Spleen (tissue), 7 donors: ENCODE data around the gene WNT6.

Experiments
- POLR2A ChIP-seq, 3 donors: fragments of 450-650 bp; IDR thresholded peaks; one replicate each; pipeline ENCODE4 v1.5.1; 2017; ENCODE audit warnings: antibody characterized with exemption in 3 of 3, mild to moderate bottlenecking in 1 of 3
- POLR2AphosphoS5 ChIP-seq, 3 donors: sonication (generic); formaldehyde crosslinking; IDR thresholded peaks; one replicate each; pipeline ENCODE4 v1.5.1; 2017; ENCODE audit warnings: antibody characterized with exemption in 3 of 3
- TF ChIP-seq, protein P1 (sequence below), 11 experiments: fragments of 200-600 bp in 7 of 11; fragments of 450-650 bp in 4 of 11; sonication (generic) in 4 of 11; IDR thresholded peaks in 8 of 11; conservative IDR thresholded peaks in 3 of 11; 1 replicate in 7 of 11; 2 replicates in 4 of 11; pipeline versions ENCODE4 v1.4.0 to v1.8.0; 2016 to 2021; ENCODE audit warnings: antibody characterized with exemption in 11 of 11, inconsistent platforms in 4 of 11, mild to moderate bottlenecking in 1 of 11
- donor health status: DM: no; HTN: no; CAD: no; lungs with moderate emphysema.
- donor health status: DM: no; HTN: no; CAD: no.
- donor health status: DM: no; HTN: no; CAD: no.

DNA sequence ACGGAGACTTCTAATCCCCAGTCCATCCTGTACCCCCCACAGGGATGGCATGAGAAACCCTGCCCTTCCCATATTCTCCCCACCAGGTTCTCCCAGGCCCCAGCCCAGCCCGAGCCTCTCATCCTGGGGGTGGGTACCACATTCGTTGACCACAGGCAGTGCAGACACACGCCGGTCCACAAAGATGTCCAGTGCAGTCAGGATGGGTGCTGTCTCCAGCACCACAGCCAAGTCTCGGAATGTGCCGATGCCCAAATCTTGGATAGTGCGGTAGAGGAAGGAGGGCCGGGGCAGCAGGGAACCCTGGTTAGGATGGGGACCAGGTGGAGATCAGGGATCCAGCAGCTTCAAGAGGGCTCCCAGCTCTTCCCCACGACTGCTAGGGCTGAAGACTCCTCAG is 32.8 kb upstream of the WNT6 start:
- TF ChIP-seq, protein P1, sequence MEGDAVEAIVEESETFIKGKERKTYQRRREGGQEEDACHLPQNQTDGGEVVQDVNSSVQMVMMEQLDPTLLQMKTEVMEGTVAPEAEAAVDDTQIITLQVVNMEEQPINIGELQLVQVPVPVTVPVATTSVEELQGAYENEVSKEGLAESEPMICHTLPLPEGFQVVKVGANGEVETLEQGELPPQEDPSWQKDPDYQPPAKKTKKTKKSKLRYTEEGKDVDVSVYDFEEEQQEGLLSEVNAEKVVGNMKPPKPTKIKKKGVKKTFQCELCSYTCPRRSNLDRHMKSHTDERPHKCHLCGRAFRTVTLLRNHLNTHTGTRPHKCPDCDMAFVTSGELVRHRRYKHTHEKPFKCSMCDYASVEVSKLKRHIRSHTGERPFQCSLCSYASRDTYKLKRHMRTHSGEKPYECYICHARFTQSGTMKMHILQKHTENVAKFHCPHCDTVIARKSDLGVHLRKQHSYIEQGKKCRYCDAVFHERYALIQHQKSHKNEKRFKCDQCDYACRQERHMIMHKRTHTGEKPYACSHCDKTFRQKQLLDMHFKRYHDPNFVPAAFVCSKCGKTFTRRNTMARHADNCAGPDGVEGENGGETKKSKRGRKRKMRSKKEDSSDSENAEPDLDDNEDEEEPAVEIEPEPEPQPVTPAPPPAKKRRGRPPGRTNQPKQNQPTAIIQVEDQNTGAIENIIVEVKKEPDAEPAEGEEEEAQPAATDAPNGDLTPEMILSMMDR (IDR thresholded peaks at IDR 0.05 in 8 of 11, conservative IDR thresholded peaks at IDR 0.05 in 3 of 11): no peak
- no peak for TF ChIP-seq POLR2AphosphoS5 (IDR thresholded peaks at IDR 0.05)
- TF ChIP-seq POLR2A (IDR thresholded peaks at IDR 0.05): no peak
